Osteoblast (primary cell): ENCODE data around the gene MAGI1. TPM values are rescaled to one million over a fixed set of nuclear protein-coding genes. Genes with fewer than 3 reads are reported as not detected.

ENCODE experiments used
- DNase-seq: peaks from one replicate; pipeline ENCODE4 v3.0.0; 2011; ENCODE audit warnings: low spot score, mixed read lengths; ENCODE audit not compliant: insufficient read length; ENCODE audit errors: missing footprints
- H2AFZ ChIP-seq: 2 replicates; pipeline ENCODE4 v1.6.0; 2011; ENCODE audit warnings: mild to moderate bottlenecking, low read length
- H3K27ac ChIP-seq: 2 replicates; pipeline ENCODE4 v1.5.1; 2011; ENCODE audit warnings: mild to moderate bottlenecking, low read depth, low read length, moderate library complexity
- H3K27me3 ChIP-seq: 2 replicates; pipeline ENCODE4 v1.6.0; 2012; ENCODE audit warnings: mild to moderate bottlenecking, control low read depth, inconsistent platforms, low read length, moderate library complexity; ENCODE audit not compliant: insufficient read depth
- H3K36me3 ChIP-seq: 2 replicates; pipeline ENCODE4 v1.5.1; 2011; ENCODE audit warnings: mild to moderate bottlenecking, low read length, control low read depth, moderate library complexity; ENCODE audit not compliant: insufficient read depth
- H3K4me1 ChIP-seq: 2 replicates; pipeline ENCODE4 v1.5.1; 2011; ENCODE audit warnings: mild to moderate bottlenecking, low read length, control low read depth, moderate library complexity; ENCODE audit not compliant: insufficient read depth
- H3K4me2 ChIP-seq: 2 replicates; pipeline ENCODE4 v1.6.0; 2011; ENCODE audit warnings: mild to moderate bottlenecking, low read length; ENCODE audit not compliant: insufficient read depth
- H3K4me3 ChIP-seq: fragments of 200-600 bp; sonication (generic); 3 replicates; pipeline ENCODE4 v1.5.1; 2012; ENCODE audit warnings: mild to moderate bottlenecking, low read length, inconsistent platforms; ENCODE audit not compliant: insufficient read depth
- H3K79me2 ChIP-seq: 2 replicates; pipeline ENCODE4 v1.6.0; 2012; ENCODE audit warnings: mild to moderate bottlenecking, low read length, control low read depth, inconsistent platforms; ENCODE audit not compliant: insufficient read depth
- H3K9me3 ChIP-seq: 2 replicates; pipeline ENCODE4 v1.5.1; 2011; ENCODE audit warnings: low read depth, low read length, control low read depth
- H4K20me1 ChIP-seq: 2 replicates; pipeline ENCODE4 v1.6.0; 2012; ENCODE audit warnings: mild to moderate bottlenecking, low read length, control low read depth; ENCODE audit not compliant: insufficient read depth
- CTCF ChIP-seq: IDR thresholded peaks from 2 replicates; pipeline ENCODE4 v1.5.1; 2011; ENCODE audit warnings: mild to moderate bottlenecking, low read depth, low read length, moderate library complexity; ENCODE audit errors: extremely low read depth
- total RNA-seq: library from RNA; depleted of rRNA; stranded (reverse); fragments of >200 nt; gene quantifications from 2 replicates; pipeline ENCODE4 v1.2.3, GENCODE V29; 2012

The MAGI1 gene
- total RNA-seq, 1 donor, result 66.6 TPM

DNA sequence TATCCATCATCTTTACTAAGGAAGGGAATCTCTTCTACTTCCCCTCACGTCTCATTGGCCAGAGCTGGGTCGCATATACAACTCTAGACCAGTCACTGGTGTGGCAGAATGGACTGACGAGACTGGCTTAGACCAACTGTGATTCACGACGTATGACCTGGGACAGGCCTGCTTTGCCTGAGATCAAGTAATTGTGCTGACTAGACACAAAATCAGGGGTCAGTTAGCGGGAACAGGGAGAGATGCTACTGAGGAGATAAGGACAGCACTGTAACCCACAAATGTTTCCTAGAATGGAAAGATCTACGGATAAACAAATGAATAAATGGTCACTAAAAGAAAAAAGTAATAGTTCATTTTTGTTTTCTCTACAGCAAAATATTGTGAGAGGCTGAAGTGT lies 308.3 kb downstream of the MAGI1 start:
- DNase-seq, result no peak
- no peaks in the 10 kb centered on the region for H3K36me3 ChIP-seq
- H3K9me3 ChIP-seq, result no peaks in the 10 kb centered on the region
- H3K27me3 ChIP-seq, result no peaks in the 10 kb centered on the region
- peaks cover 17% of the 10 kb centered on the region for H3K79me2 ChIP-seq
- peak overlapping the region; percentile 15 for H3K27ac ChIP-seq
- H3K4me3 ChIP-seq, result no peak overlapping the region
- H3K4me1 ChIP-seq, result peaks cover 20% of the 10 kb centered on the region
- H3K4me2 ChIP-seq, result no peak overlapping the region
- H2AFZ ChIP-seq, result no peak overlapping the region
- TF ChIP-seq CTCF, result no peak
- peaks cover 67% of the 10 kb centered on the region for H4K20me1 ChIP-seq

- Histone ChIP-seq H3K27ac (peak overlapping the region; percentile 15), H3K4me3 (no peak overlapping the region), H3K27me3 (no peaks in the 10 kb centered on the region), H4K20me1 (peaks cover 70% of the 10 kb centered on the region), H3K79me2 (peaks cover 19% of the 10 kb centered on the region), H3K4me2 (peak overlapping the region; percentile 33), H2AFZ (no peak overlapping the region), H3K4me1 (peaks cover 20% of the 10 kb centered on the region), H3K9me3 (no peaks in the 10 kb centered on the region), H3K36me3 (no peaks in the 10 kb centered on the region)
- TF ChIP-seq CTCF, result no peak
- DNase-seq, result no peak
These were observed 308.7 kb downstream of the MAGI1 start for GRCh38 chr3:65729973-65730372.

DNA sequence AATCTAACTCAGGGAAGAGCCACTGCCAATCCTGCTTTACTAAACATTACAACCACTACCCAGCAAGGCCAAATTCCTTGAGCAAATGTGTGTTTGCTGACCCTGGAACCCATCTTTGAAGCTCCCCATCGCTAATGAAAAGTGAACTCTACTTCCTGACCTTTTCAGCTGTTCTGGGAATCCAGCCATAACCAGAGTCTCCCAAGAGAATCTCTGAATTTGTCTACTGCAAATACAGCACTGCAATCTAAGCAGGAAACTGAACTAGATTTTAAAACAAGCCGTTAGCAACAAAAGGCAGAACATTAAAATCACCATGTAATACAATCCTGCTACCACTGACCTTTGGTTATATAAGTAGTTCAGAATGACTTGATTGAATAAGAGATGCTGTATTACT lies 309.2 kb downstream of the MAGI1 start:
- H4K20me1 ChIP-seq, result peaks cover 73% of the 10 kb centered on the region
- peaks cover 20% of the 10 kb centered on the region for H3K79me2 ChIP-seq
- TF ChIP-seq CTCF, result no peak
- H3K27ac ChIP-seq, result peak overlapping the region; percentile 15
- no peak for DNase-seq
- no peak overlapping the region for H2AFZ ChIP-seq
- no peaks in the 10 kb centered on the region for H3K9me3 ChIP-seq
- no peak overlapping the region for H3K4me3 ChIP-seq
- no peaks in the 10 kb centered on the region for H3K36me3 ChIP-seq
- H3K4me1 ChIP-seq, result peaks cover 20% of the 10 kb centered on the region
- peak overlapping the region; percentile 33 for H3K4me2 ChIP-seq
- no peaks in the 10 kb centered on the region for H3K27me3 ChIP-seq

- peaks cover 25% of the 10 kb centered on the region for H3K79me2 ChIP-seq
- peaks cover 69% of the 10 kb centered on the region for H4K20me1 ChIP-seq
- no peaks in the 10 kb centered on the region for H3K9me3 ChIP-seq
- no peaks in the 10 kb centered on the region for H3K27me3 ChIP-seq
- H3K36me3 ChIP-seq, result no peaks in the 10 kb centered on the region
- no peak overlapping the region for H2AFZ ChIP-seq
- no peak overlapping the region for H3K4me2 ChIP-seq
- no peak overlapping the region for H3K4me3 ChIP-seq
- H3K4me1 ChIP-seq, result peaks cover 20% of the 10 kb centered on the region
- no peak for DNase-seq
- no peak for TF ChIP-seq CTCF
- H3K27ac ChIP-seq, result no peak overlapping the region
These were observed 310.6 kb downstream of the MAGI1 start for GRCh38 chr3:65728138-65728537.
